Kidney epithelial cell (primary cell): ENCODE data around the gene HS3ST3A1. TPM values are rescaled to one million over a fixed set of nuclear protein-coding genes. Genes with fewer than 3 reads are reported as not detected.

Experiments
- DNase-seq: peaks from one replicate; pipeline ENCODE4 v3.0.0-alpha.2; 2010; ENCODE audit warnings: low read depth
- H3K27me3 ChIP-seq: 2 replicates; pipeline ENCODE4 v1.6.0; 2011; ENCODE audit warnings: low read length; ENCODE audit not compliant: control insufficient read depth, insufficient read depth
- H3K36me3 ChIP-seq: 2 replicates; pipeline ENCODE4 v1.5.1; 2011; ENCODE audit warnings: low read length; ENCODE audit not compliant: control insufficient read depth, insufficient read depth
- H3K4me3 ChIP-seq: 2 replicates; pipeline ENCODE4 v1.5.1; 2011; ENCODE audit warnings: low read depth, mild to moderate bottlenecking, control low read depth, low read length
- total RNA-seq: library from RNA; depleted of rRNA; stranded (reverse); fragments of >200 nt; gene quantifications from 2 replicates; pipeline ENCODE4 v1.2.3, GENCODE V29; 2015
- TF ChIP-seq, protein P1 (sequence below): IDR thresholded peaks from 2 replicates; pipeline ENCODE4 v1.5.1; 2011; ENCODE audit warnings: mild to moderate bottlenecking, moderate library complexity, low read length, control low read depth, inconsistent platforms; ENCODE audit not compliant: insufficient read depth, poor library complexity, severe bottlenecking

Gene HS3ST3A1
- total RNA-seq, 1 donor from 2014 or later, result 38.4 TPM

DNA sequence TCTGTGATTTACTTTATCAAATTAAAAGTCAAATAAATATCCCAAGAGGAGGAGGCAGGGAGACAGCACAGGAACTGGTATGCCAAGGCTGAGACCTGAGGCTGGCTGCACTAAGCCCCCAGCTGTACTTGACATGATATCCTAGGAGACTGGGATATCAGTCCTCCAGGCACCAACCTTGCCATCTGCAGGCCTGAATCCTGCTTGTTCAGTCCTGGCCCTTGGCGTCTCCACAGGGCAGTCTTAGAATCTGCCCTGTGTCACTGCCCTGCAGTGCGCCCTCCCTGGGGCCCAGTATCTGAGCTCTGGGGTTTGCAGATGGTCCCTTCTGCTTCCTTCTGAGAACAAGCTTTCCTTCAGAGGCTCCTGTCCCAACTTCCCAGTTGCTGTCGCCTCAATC lies 75.9 kb downstream of the HS3ST3A1 start:
- no peak for DNase-seq
- Histone ChIP-seq H3K36me3 (no peaks in the 10 kb centered on the region), H3K27me3 (no peaks in the 10 kb centered on the region), H3K4me3 (no peak overlapping the region)
- TF ChIP-seq, protein P1, sequence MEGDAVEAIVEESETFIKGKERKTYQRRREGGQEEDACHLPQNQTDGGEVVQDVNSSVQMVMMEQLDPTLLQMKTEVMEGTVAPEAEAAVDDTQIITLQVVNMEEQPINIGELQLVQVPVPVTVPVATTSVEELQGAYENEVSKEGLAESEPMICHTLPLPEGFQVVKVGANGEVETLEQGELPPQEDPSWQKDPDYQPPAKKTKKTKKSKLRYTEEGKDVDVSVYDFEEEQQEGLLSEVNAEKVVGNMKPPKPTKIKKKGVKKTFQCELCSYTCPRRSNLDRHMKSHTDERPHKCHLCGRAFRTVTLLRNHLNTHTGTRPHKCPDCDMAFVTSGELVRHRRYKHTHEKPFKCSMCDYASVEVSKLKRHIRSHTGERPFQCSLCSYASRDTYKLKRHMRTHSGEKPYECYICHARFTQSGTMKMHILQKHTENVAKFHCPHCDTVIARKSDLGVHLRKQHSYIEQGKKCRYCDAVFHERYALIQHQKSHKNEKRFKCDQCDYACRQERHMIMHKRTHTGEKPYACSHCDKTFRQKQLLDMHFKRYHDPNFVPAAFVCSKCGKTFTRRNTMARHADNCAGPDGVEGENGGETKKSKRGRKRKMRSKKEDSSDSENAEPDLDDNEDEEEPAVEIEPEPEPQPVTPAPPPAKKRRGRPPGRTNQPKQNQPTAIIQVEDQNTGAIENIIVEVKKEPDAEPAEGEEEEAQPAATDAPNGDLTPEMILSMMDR, result no peak

DNA sequence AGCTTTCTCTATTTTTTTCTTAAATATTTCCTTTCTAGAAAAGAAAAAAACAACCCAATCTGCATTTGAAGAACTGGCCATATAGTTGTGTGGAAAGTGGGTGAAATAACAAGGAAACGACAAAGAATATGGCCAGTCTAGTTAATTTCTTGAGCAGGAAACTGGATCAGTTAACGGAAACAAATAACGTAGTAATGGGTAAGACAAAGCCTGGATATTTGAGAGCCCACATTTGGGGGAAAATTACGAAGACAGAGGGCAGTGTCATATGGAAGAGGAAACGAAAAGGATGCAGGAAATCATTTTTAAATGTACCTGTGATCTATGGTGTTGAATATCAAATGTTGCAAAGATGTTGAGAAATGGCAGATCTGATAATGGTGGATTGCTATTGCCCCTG lies 78.6 kb downstream of the HS3ST3A1 start:
- no peak for DNase-seq
- TF ChIP-seq, protein P1, result no peak
- Histone ChIP-seq H3K4me3 (no peak overlapping the region), H3K36me3 (no peaks in the 10 kb centered on the region), H3K27me3 (no peaks in the 10 kb centered on the region)

DNA sequence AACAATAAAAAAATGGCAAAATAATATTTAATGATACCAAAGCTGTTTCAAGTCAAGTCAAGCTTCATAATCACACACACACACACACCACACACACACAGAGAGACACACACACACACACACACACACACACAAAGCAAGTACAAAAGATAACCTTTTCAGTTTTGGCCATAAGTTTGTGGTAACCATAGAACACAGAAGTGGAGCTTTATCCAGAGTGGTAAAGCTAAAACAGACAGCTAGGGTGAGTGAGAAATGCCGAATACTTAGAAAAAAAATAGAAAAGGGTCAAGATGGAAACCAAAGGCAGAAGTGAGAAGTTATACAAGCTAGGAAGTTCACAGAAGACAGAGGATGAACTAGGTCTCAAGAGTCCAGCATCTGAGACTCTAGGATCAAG lies 79.0 kb downstream of the HS3ST3A1 start:
- TF ChIP-seq, protein P1, result no peak
- DNase-seq, result no peak
- H3K27me3 ChIP-seq, result no peaks in the 10 kb centered on the region

DNA sequence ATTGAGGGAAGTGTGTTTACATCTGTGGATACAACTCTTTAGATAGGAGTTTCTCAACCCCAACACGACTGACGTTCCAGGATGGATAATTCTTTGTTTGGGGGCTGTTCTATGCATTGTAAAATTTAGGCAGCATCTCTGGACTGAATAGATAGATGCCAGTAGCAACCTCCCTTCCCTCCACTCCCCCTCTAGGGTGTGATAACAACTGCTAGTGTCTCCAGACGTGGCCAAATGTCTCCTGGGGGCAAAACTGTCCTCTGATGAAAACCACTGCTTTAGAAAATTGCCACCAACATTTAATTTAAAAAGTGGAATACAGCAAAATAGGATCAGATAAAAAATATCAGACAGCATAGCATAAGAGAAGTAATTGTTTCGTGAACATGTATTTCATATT lies 79.9 kb downstream of the HS3ST3A1 start:
- no peaks in the 10 kb centered on the region for H3K36me3 ChIP-seq
- DNase-seq, result no peak
- no peaks in the 10 kb centered on the region for H3K27me3 ChIP-seq
- TF ChIP-seq, protein P1, result no peak
- H3K4me3 ChIP-seq, result no peak overlapping the region

More for the DNA sequence above, 79.0 kb downstream of the HS3ST3A1 start:
- Histone ChIP-seq H3K36me3 (no peaks in the 10 kb centered on the region), H3K4me3 (no peak overlapping the region)

DNA sequence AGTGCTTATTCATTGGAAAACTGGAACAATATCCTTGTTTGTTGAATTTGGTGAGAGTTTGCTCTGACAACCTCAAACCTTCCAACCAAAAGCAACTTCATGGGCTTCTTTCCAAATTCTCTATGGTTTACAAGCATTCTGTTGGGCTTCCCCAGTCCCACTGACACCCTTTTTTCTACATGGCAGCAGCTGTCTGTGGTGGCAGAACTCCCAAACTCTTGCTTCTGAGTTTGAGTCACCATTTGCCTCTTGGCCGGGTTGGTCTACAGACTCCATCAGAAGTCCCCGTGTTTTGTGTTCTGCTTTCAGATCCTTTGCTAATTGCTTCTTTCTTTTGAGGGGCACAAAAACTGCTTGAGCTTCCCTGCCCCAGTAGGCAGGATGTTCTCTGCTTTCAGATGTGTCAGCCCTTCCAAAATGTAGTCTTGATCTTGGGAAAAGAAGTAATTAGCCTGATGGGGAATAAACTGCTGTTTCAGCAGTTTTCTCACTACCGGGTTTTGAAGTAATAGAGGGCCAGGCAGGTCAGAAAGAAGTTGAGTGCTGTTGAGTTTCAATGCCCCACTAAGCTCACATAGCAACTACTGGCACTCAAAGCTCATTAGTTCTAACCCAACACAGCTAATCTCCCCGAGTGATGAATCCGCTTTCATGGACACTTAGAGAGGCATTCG lies 80.7 kb downstream of the HS3ST3A1 start:
- DNase-seq, result no peak
- no peak overlapping the region for H3K4me3 ChIP-seq
- no peaks in the 10 kb centered on the region for H3K36me3 ChIP-seq
- H3K27me3 ChIP-seq, result no peaks in the 10 kb centered on the region
- TF ChIP-seq, protein P1, result no peak

DNA sequence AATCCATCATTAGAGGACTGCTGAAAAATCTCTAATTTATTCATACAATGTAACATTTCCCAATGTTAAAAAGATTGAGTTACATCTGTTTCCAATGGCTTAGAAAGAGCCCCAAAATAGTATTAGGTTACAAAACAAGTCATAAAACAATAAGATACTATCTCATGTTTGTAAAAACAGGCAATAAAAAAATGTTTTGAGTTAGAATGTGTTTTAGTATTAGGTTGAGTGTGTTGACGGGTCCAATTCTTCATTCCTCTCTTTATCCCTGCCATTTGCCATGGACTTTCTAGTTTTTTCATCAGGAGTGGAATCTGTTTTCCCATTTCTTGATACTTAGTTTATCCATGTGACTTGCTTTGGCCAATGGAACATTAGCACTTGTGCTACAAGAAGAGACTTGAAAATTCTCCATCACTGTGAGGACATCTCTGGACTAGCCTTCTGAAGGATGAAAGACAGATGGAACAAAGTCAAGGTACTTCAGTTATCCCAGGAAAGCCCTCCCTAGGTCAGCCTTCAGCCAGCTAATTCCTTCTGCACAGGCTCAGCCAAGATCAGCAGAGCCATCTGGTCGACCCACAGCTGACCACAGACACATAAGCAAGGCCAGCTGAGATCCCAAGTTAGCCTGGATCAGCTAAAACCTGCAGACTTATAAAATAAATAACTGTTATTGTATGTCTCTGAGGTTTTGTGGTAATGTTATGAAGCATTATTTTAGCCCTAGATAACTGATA lies 83.3 kb downstream of the HS3ST3A1 start:
- H3K36me3 ChIP-seq, result no peaks in the 10 kb centered on the region
- DNase-seq, result no peak
- H3K4me3 ChIP-seq, result no peak overlapping the region
- no peaks in the 10 kb centered on the region for H3K27me3 ChIP-seq
- TF ChIP-seq, protein P1, result no peak
